ENCODE data around the gene LRRIQ1. TPM values are rescaled to one million over a fixed set of nuclear protein-coding genes. Genes with fewer than 3 reads are reported as not detected.

The LRRIQ1 gene, protein sequence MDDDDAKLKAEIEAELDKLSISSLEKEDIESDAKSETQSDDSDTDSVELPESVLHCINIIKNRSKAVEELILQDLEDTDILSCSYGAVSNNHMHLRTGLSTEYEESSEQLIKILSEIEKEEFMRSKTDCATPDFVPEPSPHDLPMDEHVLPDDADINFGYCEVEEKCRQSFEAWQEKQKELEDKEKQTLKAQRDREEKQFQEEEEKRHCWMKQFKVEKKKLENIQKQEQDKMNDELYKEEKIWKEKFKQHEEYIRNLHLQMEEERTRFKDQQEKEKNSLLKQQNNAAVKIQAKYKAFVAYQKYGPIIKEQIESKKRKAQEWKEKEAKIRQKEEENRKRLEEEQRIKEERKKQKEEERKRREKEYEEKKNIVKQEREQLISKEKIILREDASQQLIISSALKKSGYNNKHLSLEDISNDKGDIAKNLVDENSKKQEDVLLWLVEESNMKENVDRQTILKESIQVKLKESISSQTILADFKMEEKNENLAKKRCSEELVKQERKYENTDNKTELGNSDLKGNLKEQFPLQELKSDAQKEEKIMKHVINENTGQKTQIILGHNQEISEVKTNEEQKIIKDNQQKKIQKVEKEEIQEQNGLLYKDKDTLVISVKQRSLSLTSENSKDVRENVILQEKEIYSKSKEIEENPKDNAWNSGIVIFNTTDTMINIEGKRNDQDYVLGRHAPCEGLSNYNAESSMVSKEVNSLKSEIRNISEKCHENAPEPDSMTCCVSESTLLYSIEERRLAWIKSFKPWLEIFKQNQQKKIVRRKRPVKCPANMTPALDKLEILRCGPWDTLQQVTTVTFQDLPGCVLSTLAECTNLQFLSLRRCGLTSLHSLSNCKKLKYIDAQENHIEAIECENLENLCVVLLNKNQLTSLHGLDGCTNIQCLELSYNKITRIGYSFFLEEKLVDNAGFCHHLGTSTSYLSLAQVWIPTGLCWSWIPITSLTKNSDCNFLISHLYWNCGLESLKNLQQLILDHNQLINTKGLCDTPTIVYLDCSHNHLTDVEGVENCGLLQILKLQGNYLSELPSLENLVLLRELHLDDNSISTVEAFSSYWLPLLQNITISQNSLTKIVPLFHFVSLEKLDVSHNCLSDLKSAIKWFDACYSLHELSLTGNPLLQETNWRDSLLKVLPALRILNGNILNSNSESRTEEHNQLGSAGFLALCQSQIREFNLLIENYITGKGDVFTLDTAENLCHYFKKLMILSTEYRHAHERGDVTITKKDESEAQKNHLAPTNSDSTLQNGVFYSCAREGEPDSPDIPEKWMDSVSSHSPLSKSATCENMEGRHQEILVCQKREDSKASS (N-terminal part only)
- total RNA-seq, result under 1 TPM in 1 of 2 donors, not detected in 1; 0.12 TPM

GRCh38 chr12:85036234-85036707 lies at the start of gene LRRIQ1, which contains the start of gene TSPAN19:
LRRIQ1 (plus strand) TSS chr12:85036351; CDS start chr12:85038177, 1,826 bp downstream.
TSPAN19 (minus strand) TSS chr12:85036277; CDS start chr12:85029946, 6,331 bp downstream.
- Histone ChIP-seq H3K36me3 (no peaks in the 10 kb centered on the region), H3K4me1 (no peaks in the 10 kb centered on the region), H3K27ac (no peak within 1 kb of the TSS), H3K27me3 (no peaks in the 10 kb centered on the region), H3K4me3 (peak within 1 kb of the TSS; percentile 48 to 53), H3K9me3 (no peaks in the 10 kb centered on the region)
- no peak for TF ChIP-seq CTCF (IDR thresholded peaks at IDR 0.05)
- peak; percentile 69 for DNase-seq (ENCODE audit: low spot score)

DNA sequence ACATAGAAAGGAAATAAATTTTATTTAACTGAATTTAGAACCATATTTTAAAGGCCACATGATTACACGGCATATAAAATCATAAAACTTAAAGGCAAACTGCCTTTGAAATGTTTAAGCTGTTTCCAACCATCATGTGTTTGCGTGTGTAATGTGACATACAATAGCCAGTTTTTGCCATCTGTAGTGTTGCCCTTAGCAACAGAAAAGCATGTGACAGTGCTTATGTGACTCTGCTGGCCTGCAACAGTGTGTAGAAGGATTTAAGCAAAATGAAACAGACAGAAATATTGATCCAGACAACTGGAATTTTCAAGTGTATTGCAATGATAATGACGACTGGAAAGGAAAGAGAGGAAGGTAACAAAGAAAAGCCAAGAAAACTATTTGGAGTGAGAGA lies 49.6 kb upstream of the LRRIQ1 start:
- no peak for DNase-seq (ENCODE audit: low spot score)
- Histone ChIP-seq H3K4me1 (no peaks in the 10 kb centered on the region), H3K36me3 (no peaks in the 10 kb centered on the region), H3K27ac (no peak overlapping the region), H3K4me3 (no peak overlapping the region), H3K27me3 (no peaks in the 10 kb centered on the region), H3K9me3 (no peaks in the 10 kb centered on the region)
- no peak for TF ChIP-seq CTCF (IDR thresholded peaks at IDR 0.05)

DNA sequence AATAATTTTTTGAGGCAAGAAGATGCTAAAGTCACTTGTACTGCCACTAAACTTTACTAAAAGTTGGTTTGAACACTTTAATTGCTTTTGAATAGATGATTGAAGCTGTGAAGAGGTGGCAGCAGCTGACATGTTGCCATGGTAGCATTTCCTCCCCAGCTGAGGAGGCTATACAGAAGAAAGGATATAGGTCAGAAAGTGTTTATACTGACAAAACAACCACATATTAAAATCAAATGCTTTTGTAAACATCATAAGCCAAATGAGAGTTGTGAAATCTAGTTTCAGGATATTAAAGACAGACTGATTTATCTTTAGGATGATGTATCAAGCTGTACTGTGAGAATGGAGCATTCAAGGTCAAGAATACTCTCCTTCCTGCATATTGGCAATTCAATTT lies 41.7 kb upstream of the LRRIQ1 start:
- no peak for DNase-seq (ENCODE audit: low spot score)
- no peaks in the 10 kb centered on the region for H3K4me1 ChIP-seq
- TF ChIP-seq CTCF (IDR thresholded peaks at IDR 0.05), result no peak
- no peak overlapping the region for H3K27ac ChIP-seq
- no peaks in the 10 kb centered on the region for H3K9me3 ChIP-seq
- H3K36me3 ChIP-seq, result no peaks in the 10 kb centered on the region
- no peaks in the 10 kb centered on the region for H3K27me3 ChIP-seq
- H3K4me3 ChIP-seq, result no peak overlapping the region

DNA sequence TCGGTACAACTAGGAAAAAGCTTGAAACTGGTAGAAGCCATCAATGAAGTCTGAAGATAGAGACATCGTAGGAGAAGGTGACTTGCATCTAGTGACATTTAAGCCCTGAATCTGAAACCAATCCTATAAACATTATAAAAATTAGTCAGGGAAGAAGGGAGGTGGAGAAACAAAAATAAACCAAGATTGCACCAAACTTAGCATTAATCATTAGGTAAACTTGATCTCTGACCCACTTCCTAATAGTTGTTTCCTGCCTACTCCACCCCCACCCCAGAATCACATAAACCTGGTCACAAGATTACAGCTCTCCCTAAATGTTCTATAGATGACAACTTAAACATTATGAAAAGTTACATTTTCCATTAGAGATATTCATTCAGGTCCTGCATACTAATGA lies 40.5 kb upstream of the LRRIQ1 start:
- Histone ChIP-seq H3K27me3 (no peaks in the 10 kb centered on the region), H3K27ac (no peak overlapping the region), H3K4me1 (no peaks in the 10 kb centered on the region), H3K36me3 (no peaks in the 10 kb centered on the region), H3K4me3 (no peak overlapping the region), H3K9me3 (no peaks in the 10 kb centered on the region)
- TF ChIP-seq CTCF (IDR thresholded peaks at IDR 0.05), result no peak
- DNase-seq (ENCODE audit: low spot score), result no peak

- no peaks in the 10 kb centered on the region for H3K4me1 ChIP-seq
- no peak overlapping the region for H3K4me3 ChIP-seq
- no peak for TF ChIP-seq CTCF (IDR thresholded peaks at IDR 0.05)
- H3K27me3 ChIP-seq, result no peaks in the 10 kb centered on the region
- no peak overlapping the region for H3K27ac ChIP-seq
- H3K9me3 ChIP-seq, result no peaks in the 10 kb centered on the region
- no peaks in the 10 kb centered on the region for H3K36me3 ChIP-seq
- DNase-seq (ENCODE audit: low spot score), result no peak
These were observed 39.4 kb upstream of the LRRIQ1 start for GRCh38 chr12:84996759-84997158.
